ENCODE data around the gene ZNF837. TPM values are rescaled to one million over a fixed set of nuclear protein-coding genes. Genes with fewer than 3 reads are reported as not detected.

Gene ZNF837
- total RNA-seq, 1 donor from 2014 or later, result 1.6 TPM

GRCh38 chr19:58338825-58339558, 41.8 kb downstream of the ZNF837 start:
- DNase-seq (no peak), ATAC-seq (no peak)
- Histone ChIP-seq H3K4me3 (no peak overlapping the region), H3K27me3 (no peaks in the 10 kb centered on the region), H3K36me3 (peaks cover 14% of the 10 kb centered on the region), H3K4me1 (no peaks in the 10 kb centered on the region), H3K9me3 (no peaks in the 10 kb centered on the region), H3K27ac (no peak overlapping the region)
- intact Hi-C loops (cut with DNase I), result no loop called here
- TF ChIP-seq, protein P1, sequence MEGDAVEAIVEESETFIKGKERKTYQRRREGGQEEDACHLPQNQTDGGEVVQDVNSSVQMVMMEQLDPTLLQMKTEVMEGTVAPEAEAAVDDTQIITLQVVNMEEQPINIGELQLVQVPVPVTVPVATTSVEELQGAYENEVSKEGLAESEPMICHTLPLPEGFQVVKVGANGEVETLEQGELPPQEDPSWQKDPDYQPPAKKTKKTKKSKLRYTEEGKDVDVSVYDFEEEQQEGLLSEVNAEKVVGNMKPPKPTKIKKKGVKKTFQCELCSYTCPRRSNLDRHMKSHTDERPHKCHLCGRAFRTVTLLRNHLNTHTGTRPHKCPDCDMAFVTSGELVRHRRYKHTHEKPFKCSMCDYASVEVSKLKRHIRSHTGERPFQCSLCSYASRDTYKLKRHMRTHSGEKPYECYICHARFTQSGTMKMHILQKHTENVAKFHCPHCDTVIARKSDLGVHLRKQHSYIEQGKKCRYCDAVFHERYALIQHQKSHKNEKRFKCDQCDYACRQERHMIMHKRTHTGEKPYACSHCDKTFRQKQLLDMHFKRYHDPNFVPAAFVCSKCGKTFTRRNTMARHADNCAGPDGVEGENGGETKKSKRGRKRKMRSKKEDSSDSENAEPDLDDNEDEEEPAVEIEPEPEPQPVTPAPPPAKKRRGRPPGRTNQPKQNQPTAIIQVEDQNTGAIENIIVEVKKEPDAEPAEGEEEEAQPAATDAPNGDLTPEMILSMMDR (IDR thresholded peaks at IDR 0.05), result no peak

DNA sequence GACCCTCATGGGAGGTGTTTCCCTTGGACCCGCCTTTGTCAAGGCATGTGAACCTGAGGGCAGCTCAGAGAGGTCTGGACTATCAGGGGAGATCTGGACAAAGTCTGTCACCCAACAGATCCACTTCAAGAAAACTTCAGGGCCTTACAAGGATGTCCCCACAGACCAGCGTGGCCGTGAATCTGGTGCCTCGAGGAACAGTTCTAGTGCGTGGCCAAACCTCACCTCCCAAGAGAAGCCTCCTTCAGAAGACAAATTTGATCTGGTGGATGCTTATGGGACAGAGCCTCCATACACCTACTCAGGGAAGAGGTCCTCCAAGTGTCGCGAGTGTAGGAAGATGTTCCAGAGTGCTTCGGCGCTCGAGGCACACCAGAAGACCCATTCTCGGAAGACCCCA, 42.5 kb downstream of the ZNF837 start:
- H3K27ac ChIP-seq, result no peak overlapping the region
- ATAC-seq, result no peak

DNA sequence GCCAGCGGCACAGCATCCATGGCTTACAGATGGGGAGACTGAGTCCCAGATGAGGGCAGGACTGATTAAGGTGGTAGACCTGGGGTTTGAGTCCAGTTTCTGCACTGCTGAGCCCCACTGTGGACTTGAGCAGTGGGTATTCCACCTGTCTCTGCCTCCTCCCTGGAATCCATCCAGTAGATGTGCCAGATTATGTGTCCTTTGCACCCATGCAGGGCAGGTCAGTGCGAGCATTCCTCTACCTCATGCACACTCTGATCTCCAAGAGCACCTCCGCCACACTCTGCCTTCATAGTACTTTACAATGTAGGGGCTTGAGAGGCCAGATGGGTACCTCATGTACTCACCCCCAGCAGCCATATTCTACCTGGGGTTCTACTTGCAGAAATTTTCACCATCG, 44.0 kb downstream of the ZNF837 start:
- TF ChIP-seq, protein P1 (IDR thresholded peaks at IDR 0.05), result no peak
- H3K4me1 ChIP-seq, result no peaks in the 10 kb centered on the region
- H3K9me3 ChIP-seq, result no peaks in the 10 kb centered on the region
- intact Hi-C loops (cut with DNase I), result no loop called here
- peaks cover 14% of the 10 kb centered on the region for H3K36me3 ChIP-seq
- H3K27me3 ChIP-seq, result no peaks in the 10 kb centered on the region
- DNase-seq (no peak), ATAC-seq (no peak)
- no peak overlapping the region for H3K4me3 ChIP-seq
- no peak overlapping the region for H3K27ac ChIP-seq

More for the DNA sequence above, 42.5 kb downstream of the ZNF837 start:
- Histone ChIP-seq H3K27me3 (no peaks in the 10 kb centered on the region), H3K4me3 (no peak overlapping the region), H3K9me3 (no peaks in the 10 kb centered on the region), H3K36me3 (peaks cover 14% of the 10 kb centered on the region), H3K4me1 (no peaks in the 10 kb centered on the region)
- TF ChIP-seq, protein P1 (IDR thresholded peaks at IDR 0.05), result no peak
- no peak for DNase-seq
- intact Hi-C loops (cut with DNase I), result no loop called here

DNA sequence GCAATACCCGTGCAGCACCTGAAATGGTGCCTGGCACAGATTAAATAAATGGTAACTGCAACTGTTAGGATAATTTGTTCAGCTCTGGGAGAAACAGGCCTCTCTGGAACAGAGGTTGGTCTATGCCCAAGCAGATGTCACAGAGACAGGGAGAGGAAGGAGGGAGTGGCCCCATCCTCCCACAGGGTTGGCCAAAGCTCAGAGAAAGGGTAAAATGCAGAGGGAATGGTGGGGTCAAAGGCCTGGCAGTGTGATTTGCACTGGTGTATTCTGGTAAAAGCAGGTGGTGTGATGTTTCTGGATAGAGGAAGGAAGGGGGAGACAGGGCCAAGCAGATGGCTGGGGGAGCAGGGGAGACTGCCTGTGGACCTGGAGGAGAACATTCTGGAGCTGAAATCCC, 44.6 kb downstream of the ZNF837 start:
- H3K9me3 ChIP-seq, result no peaks in the 10 kb centered on the region
- DNase-seq, result no peak
- H3K27me3 ChIP-seq, result no peaks in the 10 kb centered on the region
- peaks cover 14% of the 10 kb centered on the region for H3K36me3 ChIP-seq
- ATAC-seq, result no peak
- intact Hi-C loops (cut with DNase I), result no loop called here
- no peaks in the 10 kb centered on the region for H3K4me1 ChIP-seq
- TF ChIP-seq, protein P1 (IDR thresholded peaks at IDR 0.05), result no peak
- no peak overlapping the region for H3K4me3 ChIP-seq
- H3K27ac ChIP-seq, result no peak overlapping the region

GRCh38 chr19:58335630-58336029, 45.2 kb downstream of the ZNF837 start:
- Histone ChIP-seq H3K36me3 (peaks cover 14% of the 10 kb centered on the region), H3K27me3 (no peaks in the 10 kb centered on the region), H3K4me3 (no peak overlapping the region), H3K4me1 (no peaks in the 10 kb centered on the region), H3K9me3 (no peaks in the 10 kb centered on the region), H3K27ac (no peak overlapping the region)
- ATAC-seq (no peak), DNase-seq (no peak)
- intact Hi-C loops (cut with DNase I), result no loop called here
- TF ChIP-seq, protein P1 (IDR thresholded peaks at IDR 0.05), result no peak

Measured in upper lobe of right lung (tissue), 1 donor.